NCI-H2227 (cell line): ENCODE data around the gene ASB13.

Experiments
- DNase-seq: peaks from one replicate; lab custom pipeline; 2025; ENCODE audit not compliant: unreplicated experiment; lab: John Stamatoyannopoulos, UW

ASB13 gene

GRCh38 chr10:5670662-5671375, 4.4 kb upstream of the ASB13 start:
- DNase-seq, result no peak

DNA sequence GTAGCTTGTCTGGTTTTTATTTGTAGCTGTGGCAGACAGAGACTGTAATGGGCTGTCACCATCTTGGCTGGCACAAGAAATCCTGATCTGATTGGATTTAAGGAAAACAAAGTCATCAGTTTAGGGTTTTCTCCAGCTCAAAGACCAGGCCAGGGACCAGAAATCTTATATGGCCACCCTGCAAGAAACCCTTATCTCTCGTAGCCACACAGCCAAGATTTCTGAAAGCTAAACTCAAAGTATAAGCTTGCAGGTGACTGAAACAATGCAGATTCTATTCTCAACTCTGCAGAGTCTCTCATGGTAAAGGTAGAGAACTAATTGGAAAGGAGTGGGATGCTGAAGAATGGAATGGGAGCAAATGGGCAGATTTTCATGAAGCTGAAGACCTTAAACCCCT, 3.2 kb upstream of the ASB13 start:
- DNase-seq, result no peak

DNA sequence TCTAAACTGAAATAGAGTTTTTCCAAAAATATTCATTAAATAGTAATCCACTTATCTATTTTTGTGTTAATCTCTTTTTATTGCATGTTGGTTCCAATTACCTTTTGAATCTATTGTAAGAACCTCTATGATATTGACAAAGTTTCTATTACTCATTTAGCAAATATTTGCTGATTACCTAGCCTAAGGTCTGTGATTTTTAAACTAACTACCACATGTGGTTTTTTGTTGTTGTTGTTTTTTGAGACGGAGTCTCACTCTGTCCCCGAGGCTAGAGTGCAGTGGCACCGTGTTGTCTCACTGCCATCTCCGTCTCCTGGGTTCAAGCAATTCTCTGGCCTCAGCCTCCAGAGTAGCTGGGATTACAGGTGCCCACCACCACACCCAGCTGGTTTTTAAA, 2.0 kb upstream of the ASB13 start:
- DNase-seq, result no peak

DNA sequence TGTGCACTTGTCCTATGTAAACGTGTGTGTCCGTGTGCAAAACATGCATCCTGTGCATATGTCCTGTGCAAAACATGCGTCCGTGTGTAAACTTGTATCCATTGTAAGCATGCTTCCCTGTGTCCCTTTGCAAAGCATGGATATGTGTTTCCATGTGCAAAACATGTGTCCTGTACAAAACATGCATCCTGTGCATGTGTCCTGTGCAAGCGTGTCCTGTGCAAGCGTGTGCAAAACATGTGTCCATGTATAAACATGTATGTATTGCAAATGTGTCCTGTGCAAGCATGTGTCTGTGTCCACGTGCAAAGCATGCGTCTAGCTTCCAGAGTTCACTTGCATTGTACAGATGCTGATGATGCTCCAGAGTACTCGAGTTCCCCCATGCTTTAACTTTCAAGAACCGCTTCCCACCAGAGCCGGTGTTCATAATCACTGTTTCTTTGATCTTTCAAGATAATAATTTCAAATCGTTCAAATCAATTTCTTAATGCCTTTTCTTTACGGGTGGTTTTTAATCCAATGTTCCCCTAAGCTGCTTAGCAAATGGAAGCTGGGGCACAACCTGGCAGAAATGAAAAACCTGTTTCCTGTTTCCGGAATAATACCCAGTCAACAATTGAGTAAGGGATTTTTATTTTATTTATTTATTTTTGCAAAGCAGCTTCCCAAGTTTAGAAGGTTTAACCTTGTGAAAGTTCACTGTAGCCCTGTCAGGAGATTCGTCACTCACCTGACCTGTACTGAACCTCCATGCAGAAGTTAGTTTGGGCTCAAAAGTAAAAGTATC, 641 bp upstream of the ASB13 start:
- no peak for DNase-seq

DNA sequence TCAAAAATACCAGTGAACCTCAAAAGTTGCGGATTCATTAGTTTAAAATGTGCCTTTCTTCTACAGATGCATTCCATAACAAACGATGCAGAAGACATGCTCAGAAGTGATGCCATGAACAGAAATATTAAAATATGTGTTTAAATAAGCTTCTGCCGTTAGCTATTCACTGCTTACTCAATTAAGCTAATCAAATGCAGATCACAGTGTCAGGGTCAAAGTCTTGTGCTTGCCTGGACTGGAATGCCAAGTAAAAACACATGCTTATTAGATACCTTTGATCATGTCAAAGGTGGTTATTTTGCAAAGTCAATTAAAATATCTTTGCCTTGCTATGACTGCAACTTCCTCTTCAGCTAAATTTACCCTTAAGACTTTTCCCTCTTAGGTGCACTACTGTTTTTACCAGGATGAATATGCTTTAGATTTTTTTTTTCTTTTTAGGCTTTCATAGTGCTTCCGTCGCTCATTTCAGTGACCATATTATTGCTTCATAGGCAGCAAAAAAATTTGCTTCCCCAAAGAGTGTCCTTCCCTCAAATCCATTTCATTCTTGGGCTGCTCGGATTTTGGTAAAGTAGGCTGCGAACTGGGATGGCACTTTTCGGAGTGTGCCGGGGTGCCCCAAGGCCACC, 905 bp downstream of the ASB13 start:
- DNase-seq, result no peak

GRCh38 chr10:5663692-5664427, 2.5 kb downstream of the ASB13 start:
- DNase-seq, result no peak

- DNase-seq, result no peak
Measured at GRCh38 chr10:5662708-5663579, 3.5 kb downstream of the ASB13 start.

DNA sequence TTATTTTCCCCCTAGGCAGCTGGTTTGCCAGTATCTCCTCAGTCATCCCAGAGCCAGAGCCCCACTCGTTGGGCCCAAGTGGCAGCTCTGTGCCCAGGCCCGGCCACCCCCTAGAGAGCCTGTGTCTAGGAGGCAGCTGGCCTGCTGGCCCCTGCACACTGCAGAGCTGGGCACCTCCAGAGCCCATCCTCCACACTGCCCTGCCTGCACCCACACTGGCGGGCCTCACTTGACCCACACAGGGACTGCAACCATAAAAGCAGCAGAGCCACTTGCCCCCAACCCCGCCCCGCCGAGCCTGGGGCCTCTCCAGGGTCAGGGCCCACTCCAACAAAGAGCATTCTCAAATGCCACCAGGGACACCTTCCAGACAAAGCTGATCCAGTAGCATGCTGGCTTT, 5.4 kb downstream of the ASB13 start:
- DNase-seq, result no peak

DNA sequence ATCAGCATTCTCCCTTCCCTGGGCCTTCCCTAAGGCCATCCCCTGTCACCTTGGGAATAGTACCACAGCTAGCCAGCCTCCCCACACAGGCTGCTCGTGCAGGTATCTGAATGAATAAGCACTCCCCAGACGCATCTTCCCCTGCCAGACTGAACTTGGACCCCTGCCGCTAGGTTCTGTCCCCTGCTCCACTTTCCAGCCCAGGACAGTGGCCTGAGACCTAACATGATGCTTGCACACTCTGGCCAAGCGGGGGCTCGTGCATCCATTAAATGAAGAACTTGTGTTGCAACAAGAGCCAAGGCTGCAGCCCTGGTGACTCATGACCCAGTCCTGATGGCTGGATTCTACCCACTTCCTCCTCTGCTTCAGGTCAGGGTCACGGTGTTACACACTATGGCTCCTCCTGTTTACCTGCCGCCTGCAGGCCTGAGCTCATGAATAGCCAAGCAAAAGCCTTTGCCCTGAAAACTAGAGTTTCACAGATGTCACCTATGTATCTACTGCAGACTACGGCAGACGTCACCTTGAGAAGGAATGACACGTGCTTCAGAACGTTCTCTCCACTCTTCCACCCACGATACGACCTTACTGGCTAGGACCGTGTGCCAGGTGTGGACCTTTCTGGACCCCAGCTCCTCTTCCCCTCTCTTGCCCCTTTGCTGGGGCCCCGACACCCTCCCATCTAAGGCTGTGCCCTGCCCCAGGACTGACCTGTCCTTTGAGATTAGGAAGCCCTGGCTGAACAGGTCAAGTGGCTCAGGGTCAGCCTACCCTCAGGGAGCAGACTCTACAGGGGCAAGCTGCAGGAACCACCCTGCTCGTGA, 6.5 kb downstream of the ASB13 start:
- DNase-seq, result no peak

GRCh38 chr10:5658871-5659618, 7.3 kb downstream of the ASB13 start:
- no peak for DNase-seq

DNA sequence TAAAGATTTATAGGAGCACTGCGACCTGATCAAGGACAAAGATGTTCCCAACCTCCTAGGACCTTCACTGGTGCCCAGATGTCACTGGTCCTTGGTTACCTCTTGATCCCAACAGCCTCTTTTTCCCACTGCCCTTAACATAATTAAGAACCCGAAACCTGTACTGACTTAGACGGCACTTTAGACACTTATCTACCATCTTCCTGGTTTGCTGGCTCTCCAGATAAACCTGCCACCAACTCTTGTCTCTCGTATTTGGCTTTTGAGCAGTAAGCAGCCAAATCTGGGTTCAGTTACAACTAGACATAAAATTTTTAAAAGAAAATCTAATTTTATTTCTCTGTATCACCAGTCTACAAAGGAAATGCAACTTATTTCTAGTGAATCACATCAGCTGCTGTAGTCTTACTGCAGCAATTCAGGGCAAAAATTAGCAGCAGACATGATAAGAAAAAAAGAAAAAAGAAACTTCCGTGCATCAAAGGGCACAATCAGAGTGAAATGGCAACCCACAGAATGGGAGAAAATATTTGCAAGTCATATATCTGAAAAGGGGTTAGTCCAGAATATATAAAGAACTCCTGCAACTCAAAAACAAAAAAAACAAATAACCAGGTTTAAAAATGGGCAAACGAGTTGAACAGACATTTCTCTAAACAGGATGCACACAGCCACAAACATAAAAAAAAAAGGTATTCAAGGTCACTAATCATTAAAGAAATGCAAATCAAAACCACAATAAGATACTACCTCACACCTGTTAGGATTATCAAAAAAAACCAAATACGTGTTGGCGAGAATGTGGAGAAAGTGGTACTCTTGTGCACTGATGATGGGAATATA, 9.4 kb downstream of the ASB13 start:
- no peak for DNase-seq

DNA sequence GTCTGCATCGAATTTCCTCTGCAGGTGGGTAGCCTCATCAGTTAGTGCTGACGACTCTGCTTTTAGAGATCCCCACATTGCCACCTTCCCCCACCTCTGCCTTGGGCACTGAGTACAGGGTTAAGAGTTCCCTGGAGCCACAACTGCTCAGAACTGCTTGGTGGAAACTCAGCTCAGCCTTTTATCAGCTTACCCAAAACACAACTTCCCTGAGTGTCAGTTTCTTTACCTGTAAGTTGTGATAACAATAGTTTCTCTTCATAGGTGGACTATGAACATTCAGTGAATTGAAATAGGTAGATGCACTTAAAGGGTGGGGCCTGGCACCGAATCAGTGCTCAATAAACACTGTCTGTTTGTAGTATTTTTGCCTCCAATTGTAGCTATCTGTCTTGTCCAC, 11.3 kb downstream of the ASB13 start:
- no peak for DNase-seq

DNA sequence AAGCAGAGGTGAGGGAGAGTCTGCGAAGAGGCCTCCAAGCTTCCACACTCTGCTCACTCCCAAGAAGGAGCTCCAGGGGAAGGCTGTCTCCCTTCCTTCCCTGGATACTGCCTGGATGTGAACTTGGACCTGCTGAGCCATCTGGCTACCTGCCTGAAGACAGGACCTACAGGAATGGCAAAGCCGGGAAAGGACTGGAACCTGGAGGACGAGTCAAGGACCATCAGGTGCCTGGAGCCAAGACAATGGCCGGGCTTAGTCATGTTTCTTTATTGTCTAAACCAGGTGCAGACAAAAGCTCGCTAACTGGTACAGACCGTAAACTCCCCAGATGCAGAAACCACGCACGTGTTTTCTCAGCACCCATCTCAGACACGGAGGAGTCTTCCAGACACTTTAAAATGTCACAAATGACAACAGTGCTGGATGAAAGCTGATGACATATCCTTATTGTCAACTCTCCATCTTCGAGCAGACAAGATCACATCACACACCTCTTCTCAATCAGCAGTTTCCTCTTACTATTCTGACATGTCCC, 12.1 kb downstream of the ASB13 start:
- no peak for DNase-seq

- no peak for DNase-seq
Measured at GRCh38 chr10:5652746-5653145, 13.6 kb downstream of the ASB13 start.

- DNase-seq, result no peak
Measured at GRCh38 chr10:5651388-5651764, 15.0 kb downstream of the ASB13 start.

DNA sequence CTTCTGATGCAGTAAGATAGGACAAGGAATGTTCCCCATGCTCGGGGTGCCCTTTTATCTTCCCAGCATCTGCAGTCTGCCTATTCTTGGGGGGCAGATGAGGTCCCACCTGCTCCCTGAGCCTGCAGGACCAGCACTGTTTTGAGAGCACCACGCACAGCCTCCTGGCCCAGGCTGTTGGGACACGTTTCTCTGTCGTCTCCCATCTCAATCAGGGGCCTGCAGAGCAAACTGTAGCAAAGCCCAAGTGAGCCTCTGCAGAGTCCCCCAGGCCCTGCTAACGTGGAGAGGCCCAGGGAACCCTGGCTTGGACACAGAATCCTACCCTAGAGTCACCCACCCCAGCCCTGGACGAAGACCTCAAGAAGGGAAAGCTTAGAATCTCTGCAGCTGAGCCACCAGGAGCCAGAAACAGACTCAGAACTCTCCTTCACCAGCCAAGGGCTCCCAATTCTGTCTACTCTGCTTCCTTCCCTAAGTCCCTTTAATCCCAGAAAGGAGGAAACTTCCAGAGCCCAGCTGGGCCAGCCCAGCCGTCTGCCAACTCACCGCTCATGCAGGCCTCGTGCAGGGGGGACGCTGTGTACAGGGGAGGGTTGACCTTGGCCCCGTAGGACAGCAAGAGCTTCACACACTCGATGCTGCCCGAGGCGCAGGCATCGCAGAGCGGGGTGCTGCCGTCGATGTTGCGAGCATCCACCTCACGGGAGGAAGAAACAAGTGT, 15.6 kb downstream of the ASB13 start:
- no peak for DNase-seq

DNA sequence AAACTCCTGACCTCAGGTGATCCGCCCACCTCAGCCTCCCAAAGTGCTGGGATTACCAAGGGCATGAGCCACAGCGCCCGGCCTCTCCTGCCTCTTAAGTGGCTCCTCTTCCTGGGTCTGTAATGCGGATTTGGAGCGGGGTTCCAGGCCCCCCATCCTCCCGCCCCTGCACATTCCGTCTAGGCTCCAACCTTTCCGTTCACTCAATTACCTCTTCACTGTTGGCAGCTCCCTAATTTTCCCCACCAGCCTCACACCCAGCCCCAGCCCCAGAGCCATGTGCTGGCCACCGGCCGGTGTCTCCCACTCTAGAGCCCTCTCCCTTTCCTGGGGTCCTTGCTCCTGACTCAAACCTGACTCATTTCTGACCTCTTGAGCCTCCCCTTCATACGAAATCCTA, 16.6 kb downstream of the ASB13 start:
- no peak for DNase-seq
